NCI-H1417 (cell line): ENCODE measurements around the gene CCNO.

Source experiments
- DNase-seq, 3 experiments: peaks; one replicate each; lab custom pipeline; 2025; lab: John Stamatoyannopoulos, UW

CCNO gene

GRCh38 chr5:55232985-55233928 lies at the start of gene CCNO:
Gene CCNO (minus strand): TSS chr5:55233608. CDS start chr5:55233523, 85 bp downstream.
- DNase-seq, result peak; percentile 90 to 95 (median 93)

GRCh38 chr5:55278778-55279177 lies 45.4 kb upstream of the CCNO start:
- DNase-seq, result no peak

- no peak for DNase-seq
Measured at GRCh38 chr5:55276771-55277170, 43.4 kb upstream of the CCNO start.

- no peak for DNase-seq
Measured at GRCh38 chr5:55258339-55258738, 24.9 kb upstream of the CCNO start.

- no peak for DNase-seq
Measured at GRCh38 chr5:55254802-55255201, 21.4 kb upstream of the CCNO start.

GRCh38 chr5:55250064-55250463 lies 16.7 kb upstream of the CCNO start:
- DNase-seq, result no peak

GRCh38 chr5:55241746-55242145 lies 8.3 kb upstream of the CCNO start:
- peak in 2 of 3 experiments; percentile 5 to 37 for DNase-seq

GRCh38 chr5:55236800-55237199 lies 3.4 kb upstream of the CCNO start:
- peak in 1 of 3 experiments; percentile 3 for DNase-seq

GRCh38 chr5:55234121-55234700 lies 803 bp upstream of the CCNO start:
- peak; percentile 48 to 82 (median 71) for DNase-seq

- peak; percentile 61 to 69 (median 63) for DNase-seq
Measured at GRCh38 chr5:55232271-55232984, 980 bp downstream of the CCNO start.

GRCh38 chr5:55231919-55232270 lies 1.5 kb downstream of the CCNO start:
- peak in 1 of 3 experiments; percentile 60 for DNase-seq

GRCh38 chr5:55231029-55231918 lies 2.1 kb downstream of the CCNO start:
- DNase-seq, result peak in 2 of 3 experiments; percentile 61 to 65

GRCh38 chr5:55230086-55230629 lies 3.2 kb downstream of the CCNO start:
- no peak for DNase-seq

- peak in 1 of 3 experiments; percentile 51 for DNase-seq
Measured at GRCh38 chr5:55227664-55228430, 5.6 kb downstream of the CCNO start.

GRCh38 chr5:55226934-55227663 lies 6.3 kb downstream of the CCNO start, which contains the start of gene MCIDAS:
Gene MCIDAS (minus strand): TSS chr5:55227315. CDS start chr5:55227138, 177 bp downstream.
- peak; percentile 55 to 68 (median 68) for DNase-seq

- DNase-seq, result peak; percentile 75 to 83 (median 75)
Measured at GRCh38 chr5:55226027-55226933, 7.1 kb downstream of the CCNO start.

- no peak for DNase-seq
Measured at GRCh38 chr5:55225346-55225745, 8.1 kb downstream of the CCNO start.

- no peak for DNase-seq
Measured at GRCh38 chr5:55223812-55224240, 9.6 kb downstream of the CCNO start.
